HG02571 (cell line): ENCODE data around the gene RSPH4A.
"Not testable (repeated sequence)": the region's sequence is repeated elsewhere in the genome, so short reads cannot be mapped to it uniquely, and the experiment has no call there.

Source experiments
- ATAC-seq: cut with Tn5 transposase; IDR thresholded peaks from one replicate; pipeline ENCODE4 v1.9.1; 2021; ENCODE audit warnings: mild to moderate bottlenecking, moderate library complexity; ENCODE audit not compliant: unreplicated experiment

The RSPH4A gene

DNA sequence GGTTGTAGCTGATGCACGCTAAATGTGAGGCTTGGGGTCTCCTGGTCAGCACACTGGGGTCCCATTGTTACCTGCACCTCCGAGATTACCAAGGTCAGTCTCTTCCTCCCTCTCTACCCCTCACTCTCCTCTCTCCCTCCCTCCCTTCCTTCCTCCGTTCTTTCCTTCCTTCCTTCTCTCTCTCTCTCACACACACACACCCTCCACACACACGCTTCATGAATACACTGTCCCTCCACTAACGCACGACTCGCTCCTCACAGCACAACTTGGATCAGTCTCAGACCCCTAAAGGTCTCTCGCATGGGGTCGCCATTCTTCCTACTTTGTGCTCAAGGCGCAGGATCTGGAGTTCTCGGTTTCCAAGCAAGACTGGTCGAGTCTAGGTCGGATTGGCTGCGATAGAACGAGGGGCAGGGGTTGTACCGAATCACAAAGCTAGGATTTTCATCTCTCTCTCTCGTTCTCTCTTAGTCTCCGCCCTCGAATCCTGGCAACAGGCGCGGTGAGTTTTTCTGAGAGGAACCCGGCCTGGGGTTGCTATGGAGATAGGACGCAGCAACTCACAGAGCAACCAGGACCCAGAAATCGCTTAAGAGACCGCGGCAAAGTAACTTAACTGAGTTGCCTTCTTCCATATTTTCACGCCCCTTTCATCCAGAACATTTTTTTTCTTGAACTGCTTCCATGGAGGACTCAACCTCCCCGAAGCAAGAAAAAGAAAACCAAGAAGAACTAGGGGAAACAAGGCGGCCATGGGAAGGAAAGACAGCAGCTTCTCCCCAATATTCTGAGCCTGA lies at the start of gene RSPH4A:
RSPH4A (plus strand) TSS at position 543 of the 800 bp plus-strand sequence; CDS start at position 688, 145 bp downstream.
- peak; percentile 99 for ATAC-seq

- no peak for ATAC-seq
Observed at GRCh38 chr6:116568111-116568510, 48.2 kb upstream of the RSPH4A start.

GRCh38 chr6:116568821-116569755 lies 47.2 kb upstream of the RSPH4A start:
- no peak for ATAC-seq

GRCh38 chr6:116570856-116571682 lies 45.2 kb upstream of the RSPH4A start, which contains the start of gene RWDD1:
Gene RWDD1, plus strand, starts transcription at chr6:116571504. Its CDS starts 79 bp downstream, at chr6:116571583.
- peak; percentile 90 for ATAC-seq

DNA sequence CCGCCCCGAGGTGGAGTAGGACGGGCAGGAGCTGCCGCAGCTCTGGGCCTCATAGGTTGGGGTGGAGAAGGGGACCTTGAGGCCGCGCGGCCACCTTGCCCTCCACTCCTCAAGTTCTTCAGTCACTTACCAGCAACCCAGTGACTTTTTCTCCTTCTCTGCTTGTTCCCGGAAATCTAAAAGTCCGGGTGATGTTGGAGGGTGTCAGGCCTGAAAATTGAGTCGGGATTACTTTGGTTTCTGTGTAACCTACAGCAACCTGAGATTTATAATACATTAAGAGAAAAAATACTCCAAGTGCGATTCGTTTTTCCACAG lies 44.6 kb upstream of the RSPH4A start:
- no peak for ATAC-seq

DNA sequence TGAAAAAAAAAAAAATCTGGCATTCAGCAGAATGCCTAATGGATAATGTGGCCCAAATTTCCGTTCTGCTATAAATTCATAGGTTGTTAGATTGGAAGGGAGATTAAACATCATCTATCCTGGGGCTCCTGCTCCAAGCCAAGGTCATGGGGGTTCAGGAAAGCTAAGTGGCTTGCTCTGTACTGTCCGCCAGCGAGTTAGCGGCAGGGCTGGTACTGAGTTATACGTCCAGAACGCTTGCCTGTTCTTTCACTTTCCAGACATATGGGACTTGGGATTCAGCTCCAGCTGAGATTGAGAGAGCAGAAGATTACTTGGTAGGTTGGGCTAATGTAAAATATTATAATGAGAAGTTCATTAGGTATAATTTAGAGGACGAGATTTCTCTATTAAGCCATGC lies 44.1 kb upstream of the RSPH4A start:
- ATAC-seq = no peak

GRCh38 chr6:116575227-116575626 lies 41.1 kb upstream of the RSPH4A start:
- ATAC-seq = no peak

DNA sequence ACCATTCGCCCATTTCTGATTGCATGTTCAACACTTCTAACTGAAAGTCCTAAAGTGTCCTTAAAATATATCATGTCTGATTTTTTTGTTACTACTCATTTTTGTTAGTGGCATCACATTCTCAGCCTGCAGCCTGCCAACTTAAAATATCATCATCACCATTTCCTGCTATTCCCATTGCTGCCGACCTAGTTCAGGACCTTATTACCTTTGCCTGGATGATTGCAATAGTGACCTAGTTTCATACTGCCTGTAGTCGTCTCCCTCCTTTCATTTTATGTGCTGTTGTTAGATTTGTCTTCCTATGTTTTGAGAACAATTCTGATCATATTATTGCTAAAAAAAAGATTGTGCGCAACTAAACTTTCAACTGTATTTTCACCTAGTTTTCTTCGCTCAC lies 38.8 kb upstream of the RSPH4A start:
- ATAC-seq = no peak

DNA sequence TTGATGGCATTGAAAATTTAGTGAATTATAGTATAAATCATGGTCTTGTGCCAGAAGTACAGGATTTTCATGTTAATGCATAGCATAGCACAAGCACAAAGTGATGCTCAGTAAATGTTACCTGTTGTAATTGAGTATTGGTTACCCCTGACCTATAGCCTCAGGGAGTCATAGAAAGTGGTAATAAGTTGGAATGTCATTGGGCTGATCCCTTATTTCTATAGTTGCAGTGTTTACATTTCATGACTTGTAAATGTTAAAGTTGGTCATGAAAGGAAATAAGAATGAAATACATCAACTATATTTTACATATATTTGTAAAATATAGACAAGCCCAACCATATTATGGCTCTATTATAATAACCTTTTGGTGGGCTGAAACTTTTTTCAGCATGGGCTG lies 37.9 kb upstream of the RSPH4A start:
- no peak for ATAC-seq

DNA sequence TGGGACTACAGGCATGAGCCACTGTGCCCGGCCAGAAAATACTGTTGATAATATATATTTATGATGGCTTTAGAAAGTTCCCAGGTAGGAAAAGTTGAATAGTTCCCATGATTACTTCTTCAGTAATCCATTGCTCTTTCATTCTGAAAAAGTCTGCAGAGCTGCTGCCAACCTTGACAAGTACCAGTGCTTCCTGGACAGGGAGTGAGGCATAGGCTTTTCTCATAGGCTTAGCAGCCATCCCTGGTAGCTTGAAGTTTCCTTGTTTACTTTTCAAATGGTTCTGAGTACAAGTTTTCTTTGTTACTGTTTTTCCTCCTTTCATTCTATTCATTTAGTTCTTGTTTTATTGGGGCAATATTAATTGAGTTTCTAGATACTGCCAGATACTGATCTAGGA lies 37.1 kb upstream of the RSPH4A start:
- no peak for ATAC-seq

DNA sequence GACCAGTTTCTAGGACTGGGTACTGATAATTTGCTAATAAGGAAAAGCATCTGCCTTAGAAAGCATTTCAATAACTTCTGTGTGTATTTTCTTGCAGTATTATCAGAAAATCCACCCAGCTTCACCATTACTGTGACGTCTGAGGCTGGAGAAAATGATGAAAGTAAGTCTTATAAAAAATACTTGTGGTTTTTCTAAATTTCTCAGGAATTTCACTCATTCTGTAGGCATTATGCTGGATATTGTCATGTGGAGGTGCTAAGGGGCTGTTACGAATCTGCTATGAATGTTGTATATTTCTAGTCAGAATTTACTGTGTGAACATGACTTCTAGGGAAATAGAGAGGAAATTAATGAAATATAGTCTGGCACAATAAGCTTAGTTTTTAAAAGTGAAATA lies 36.1 kb upstream of the RSPH4A start:
- ATAC-seq = no peak

DNA sequence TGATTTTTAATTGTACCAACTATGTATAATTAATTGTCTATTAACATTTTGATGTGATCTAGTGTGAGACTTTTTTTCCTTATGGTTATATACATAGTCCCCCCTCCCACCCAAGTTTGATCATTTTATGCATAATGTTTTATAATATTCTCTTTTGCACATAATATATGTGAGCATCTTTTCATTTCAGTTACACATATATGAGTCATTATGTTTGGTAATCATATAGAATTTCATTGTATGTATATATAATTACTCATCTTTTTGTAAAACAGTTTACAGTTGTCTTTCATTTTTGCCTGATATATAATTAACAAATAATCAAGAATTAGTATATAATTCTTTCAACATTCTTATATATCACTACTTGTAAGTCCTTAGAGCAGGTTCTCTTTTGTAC lies 30.0 kb upstream of the RSPH4A start:
- no peak for ATAC-seq

- no peak for ATAC-seq
Observed at GRCh38 chr6:116586738-116587137, 29.5 kb upstream of the RSPH4A start.

- no peak for ATAC-seq
Observed at GRCh38 chr6:116595247-116595646, 21.0 kb upstream of the RSPH4A start.

GRCh38 chr6:116596815-116597214 lies 19.5 kb upstream of the RSPH4A start:
- no peak for ATAC-seq

- ATAC-seq = not testable (repeated sequence)
Observed at GRCh38 chr6:116603916-116604315, 12.4 kb upstream of the RSPH4A start.

GRCh38 chr6:116604868-116605267 lies 11.4 kb upstream of the RSPH4A start:
- not testable (repeated sequence) for ATAC-seq

DNA sequence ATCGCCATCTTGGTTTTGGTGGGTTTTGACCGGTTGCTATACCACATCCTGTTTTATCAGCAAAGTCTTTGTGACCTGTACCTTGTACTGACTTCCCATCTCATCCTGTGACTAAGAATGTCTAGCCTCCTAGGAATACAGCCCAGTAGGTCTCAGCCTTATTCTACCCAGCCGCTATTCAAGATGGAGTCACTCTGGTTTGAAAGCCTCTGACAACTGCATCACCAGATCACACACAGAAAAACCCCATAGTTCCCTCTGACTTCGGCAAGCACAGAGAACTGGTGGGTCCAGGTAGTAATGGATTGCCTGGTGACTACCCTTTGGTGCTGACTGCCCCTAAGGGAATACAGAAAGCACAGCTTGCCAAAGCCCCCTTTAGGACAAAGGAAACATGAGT lies 10.3 kb upstream of the RSPH4A start:
- ATAC-seq = no peak

DNA sequence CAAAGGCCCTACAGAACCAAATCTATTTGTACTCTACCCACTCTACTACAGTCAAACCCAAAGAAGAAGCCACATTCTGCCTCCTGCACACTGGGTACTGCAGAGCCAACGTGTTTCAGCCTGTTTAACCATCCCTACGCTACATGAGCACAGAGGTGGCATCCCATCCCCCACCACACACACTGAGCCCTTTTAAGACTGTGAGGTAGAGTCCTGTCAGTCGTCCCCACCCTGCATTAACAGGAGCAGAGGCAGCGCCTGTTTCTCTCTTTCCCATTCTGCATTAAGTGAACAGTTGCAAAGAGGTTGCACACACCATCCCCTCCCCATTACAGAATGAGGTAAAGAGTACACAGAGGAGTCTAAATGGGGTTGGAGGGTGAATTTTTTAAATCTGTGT lies 5.2 kb upstream of the RSPH4A start:
- no peak for ATAC-seq

GRCh38 chr6:116616737-116617053 lies 416 bp downstream of the RSPH4A start:
- peak; percentile 28 for ATAC-seq
